ENCODE data around the gene CDCA4. TPM values are rescaled to one million over a fixed set of nuclear protein-coding genes. Genes with fewer than 3 reads are reported as not detected.

The CDCA4 gene
- total and polyA plus RNA-seq, 2 donors (not counting 1 experiment from before 2014, with no cell fraction given): 6.3 to 11.7 TPM

DNA sequence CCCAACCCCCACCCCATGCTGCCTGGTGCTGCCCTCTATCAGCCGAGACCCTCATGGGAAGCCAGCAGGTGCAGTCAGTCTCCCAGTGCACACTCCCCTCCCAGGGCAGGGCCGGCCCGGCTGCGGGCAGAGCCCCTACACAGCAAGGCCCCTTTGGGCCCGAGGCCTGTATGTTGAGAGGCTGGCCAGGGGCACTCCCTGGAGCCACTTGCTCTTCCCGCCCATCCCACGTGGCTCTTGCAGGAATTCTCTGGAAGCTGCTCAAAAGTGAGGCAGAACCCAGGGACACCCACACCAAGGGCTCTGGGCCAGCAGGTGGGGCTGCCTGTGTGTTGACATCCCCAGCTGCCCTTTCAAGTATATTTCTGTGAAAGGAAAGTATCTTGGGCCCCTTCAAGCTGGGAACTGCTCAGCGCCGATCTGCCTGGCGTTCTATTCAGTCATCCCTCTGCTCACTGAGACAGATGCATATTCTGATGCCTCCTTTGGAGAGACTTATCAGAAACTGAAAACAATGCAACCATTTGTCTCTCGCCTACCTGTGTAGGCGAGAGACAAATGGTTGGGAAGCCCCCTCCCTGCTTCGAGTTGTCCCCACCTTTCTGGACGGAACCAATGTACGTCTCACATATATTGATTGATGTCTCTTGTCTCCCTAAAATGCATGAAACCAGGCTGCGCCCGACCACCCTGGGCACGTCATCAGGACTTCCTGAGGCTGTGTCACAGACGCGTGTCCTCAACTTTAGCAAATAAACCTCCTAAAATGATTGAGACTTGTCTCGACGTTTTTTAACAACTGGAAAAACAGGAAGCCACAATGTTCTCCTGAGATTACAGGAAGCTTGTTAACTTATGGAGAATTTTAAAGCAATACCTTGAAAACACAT lies 38.4 kb upstream of the CDCA4 start:
- CTCF ChIA-PET: interaction anchor here (1.0 to 11.9 kb wide), 6 partner anchors 8 to 84 kb away, joined by 3 to 192 read pairs (median 6); no protein-coding TSS in a partner anchor
- TF ChIP-seq CTCF (IDR thresholded peaks at IDR 0.05) (peak; percentile 16), EZH2 (IDR thresholded peaks at IDR 0.05; ENCODE audit: borderline replicate concordance, insufficient read depth, low read depth, low read length, poor library complexity, severe bottlenecking) (no peak)
- H3K4me3 ChIP-seq (ENCODE audit: control extremely low read depth in 1 of 5, extremely low read depth in 1 of 5, insufficient read depth in 1 of 5, low read depth in 2 of 5, low read length in 4 of 5): no peak overlapping the region
- H4K20me1 ChIP-seq (ENCODE audit: control insufficient read depth, insufficient read depth, low read length, poor library complexity, severe bottlenecking): peaks cover 88% of the 10 kb centered on the region
- H3K27me3 ChIP-seq (replicated peaks in 1 of 4; ENCODE audit: control extremely low read depth in 1 of 4, control insufficient read depth in 3 of 4, insufficient read depth in 4 of 4, low read length in 3 of 4): no peaks in the 10 kb centered on the region
- Mint-ChIP-seq H3K4me3 (peak overlapping the region; percentile 83), H3K27me3 (no peaks in the 10 kb centered on the region), H3K4me1 (peaks cover 60% of the 10 kb centered on the region), H3K27ac (peak overlapping the region; percentile 96), H3K9me3 (ENCODE audit: insufficient read depth) (no peaks in the 10 kb centered on the region)
- H2AFZ ChIP-seq (ENCODE audit: insufficient read depth, low read depth, low read length, poor library complexity, severe bottlenecking): no peak overlapping the region
- peaks cover 0 to 40% of the 10 kb centered on the region in 2 experiments for H3K36me3 ChIP-seq (replicated peaks in 1 of 2; ENCODE audit: control extremely low read depth in 1 of 2, control insufficient read depth in 1 of 2, extremely low read depth in 1 of 2, insufficient read depth in 2 of 2, low read length in 1 of 2)
- POLR2A ChIA-PET: interaction anchor here (0.5 to 0.9 kb wide), 3 partner anchors 16 to 74 kb away, joined by 3 to 4 read pairs (median 3); no protein-coding TSS in a partner anchor
- H3K4me2 ChIP-seq (replicated peaks; ENCODE audit: low read depth, low read length, poor library complexity, severe bottlenecking): peak overlapping the region; percentile 97
- ATAC-seq (ENCODE audit: low read depth): no peak
- H3K79me2 ChIP-seq (ENCODE audit: control insufficient read depth, insufficient read depth, low read length): peaks cover 74% of the 10 kb centered on the region
- 32% methylated on average over 17 of the region's 22 CpGs for WGBS (ENCODE audit: insufficient coverage)
- intact Hi-C loops (cut with micrococcal nuclease): loop anchor here (1.0 kb wide), 1 partner anchor 27 kb away; no protein-coding TSS in a partner anchor
- peak overlapping the region; percentile 74 to 98 for H3K27ac ChIP-seq (ENCODE audit: low read length in 2 of 2)
- DNase-seq: peak; percentile 66
- no peaks in the 10 kb centered on the region for H3K9me3 ChIP-seq (ENCODE audit: control extremely low read depth in 1 of 3, control insufficient read depth in 2 of 3, insufficient read depth in 1 of 3, low read length in 2 of 3)
- H3K4me1 ChIP-seq (ENCODE audit: control insufficient read depth in 2 of 2, insufficient read depth in 2 of 2, low read length in 2 of 2): peaks cover 53 to 58% of the 10 kb centered on the region in 2 donors
- no peak overlapping the region for H3K9ac ChIP-seq (ENCODE audit: low read length)
